ENCODE measurements around the gene TMED8. TPM values are rescaled to one million over a fixed set of nuclear protein-coding genes. Genes with fewer than 3 reads are reported as not detected.

The TMED8 gene
- total and polyA plus RNA-seq, 7 experiments from 2014 or later = 2.4 to 18.6 (median 6.0) TPM

DNA sequence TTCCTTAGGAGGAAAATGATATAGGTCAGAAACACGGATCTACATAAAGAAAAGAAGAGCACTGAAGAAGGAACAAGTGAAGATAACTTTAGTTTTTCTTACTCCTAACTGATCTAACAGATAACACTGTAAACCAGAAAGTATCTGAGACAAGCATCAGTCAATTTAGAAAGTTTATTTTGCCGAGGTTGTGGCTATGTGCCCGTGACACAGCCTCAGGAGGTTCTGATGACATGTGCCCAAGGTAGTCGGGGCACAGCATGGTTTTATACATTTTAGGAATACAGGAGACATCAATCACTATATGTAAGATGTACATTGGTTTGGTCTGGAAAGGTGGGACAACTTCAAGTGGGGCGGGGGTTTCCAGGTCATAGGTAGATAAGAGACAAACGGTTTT, 23.3 kb upstream of the TMED8 start:
- H3K9me3 Mint-ChIP-seq = peaks cover 0 to 5% (median 0%) of the 10 kb centered on the region in 11 donors
- ChIA-PET POLR2A (no interaction called here), CTCF (no interaction called here)
- Histone ChIP-seq H3K27me3 (ENCODE audit: control insufficient read depth in 2 of 2, insufficient read depth in 2 of 2, low read length in 2 of 2) (no peaks in the 10 kb centered on the region), H3K4me3 (ENCODE audit: low read length) (no peak overlapping the region), H3K36me3 (ENCODE audit: control insufficient read depth in 2 of 3, insufficient read depth in 3 of 3, low read length in 3 of 3) (no peaks in the 10 kb centered on the region), H3K9me3 (ENCODE audit: control insufficient read depth in 2 of 3, low read length in 3 of 3) (no peaks in the 10 kb centered on the region), H3K4me1 (ENCODE audit: control insufficient read depth in 2 of 2, insufficient read depth in 2 of 2, low read length in 2 of 2) (no peaks in the 10 kb centered on the region), H3K27ac (ENCODE audit: low read depth, low read length) (no peak overlapping the region)
- peaks cover 0 to 2% (median 0%) of the 10 kb centered on the region in 5 donors for H3K27me3 Mint-ChIP-seq
- intact Hi-C loops (cut with micrococcal nuclease) = no loop called here
- peaks cover 0 to 13% (median 0%) of the 10 kb centered on the region in 5 donors for H3K36me3 Mint-ChIP-seq
- peaks cover 0 to 1% (median 0%) of the 10 kb centered on the region in 7 donors for H3K4me1 Mint-ChIP-seq
- ATAC-seq (no peak), DNase-seq (no peak)
- no peak overlapping the region for H3K4me3 Mint-ChIP-seq
- H3K27ac Mint-ChIP-seq = no peak overlapping the region

DNA sequence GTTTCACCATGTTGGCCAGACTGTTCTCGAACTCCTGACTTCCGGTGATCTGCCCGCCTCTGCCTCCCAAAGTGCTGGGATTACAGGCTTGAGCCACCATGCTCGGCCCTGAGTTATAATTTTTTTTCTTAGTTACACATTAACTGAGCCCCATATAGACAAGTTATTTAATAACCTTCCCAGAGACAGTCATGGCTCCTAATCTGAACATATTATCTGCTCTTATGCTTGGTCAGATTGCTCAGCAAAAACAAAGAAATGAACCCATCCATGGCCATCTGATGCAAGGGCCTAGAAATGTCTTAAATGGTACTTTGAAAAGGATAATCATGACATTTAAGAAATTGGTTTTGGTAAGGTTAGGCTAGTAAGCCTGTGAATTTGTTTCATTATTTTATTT, 13.3 kb upstream of the TMED8 start:
- no peaks in the 10 kb centered on the region for H3K36me3 ChIP-seq (ENCODE audit: control insufficient read depth in 2 of 3, insufficient read depth in 3 of 3, low read length in 3 of 3)
- Mint-ChIP-seq H3K4me3 (no peak overlapping the region), H3K4me1 (no peaks in the 10 kb centered on the region), H3K27me3 (no peaks in the 10 kb centered on the region), H3K36me3 (no peaks in the 10 kb centered on the region), H3K27ac (no peak overlapping the region), H3K9me3 (no peaks in the 10 kb centered on the region)
- no peaks in the 10 kb centered on the region for H3K9me3 ChIP-seq (ENCODE audit: control insufficient read depth in 2 of 3, low read length in 3 of 3)
- H3K4me1 ChIP-seq (ENCODE audit: control insufficient read depth in 2 of 2, insufficient read depth in 2 of 2, low read length in 2 of 2) = no peaks in the 10 kb centered on the region
- H3K27me3 ChIP-seq (ENCODE audit: control insufficient read depth in 2 of 2, insufficient read depth in 2 of 2, low read length in 2 of 2) = no peaks in the 10 kb centered on the region
- H3K27ac ChIP-seq (ENCODE audit: low read depth, low read length) = no peak overlapping the region
- ATAC-seq = no peak
- H3K4me3 ChIP-seq (ENCODE audit: low read length) = no peak overlapping the region
- CTCF ChIA-PET = no interaction called here
- intact Hi-C loops (cut with micrococcal nuclease) = no loop called here
- no peak for DNase-seq
- POLR2A ChIA-PET = no interaction called here

DNA sequence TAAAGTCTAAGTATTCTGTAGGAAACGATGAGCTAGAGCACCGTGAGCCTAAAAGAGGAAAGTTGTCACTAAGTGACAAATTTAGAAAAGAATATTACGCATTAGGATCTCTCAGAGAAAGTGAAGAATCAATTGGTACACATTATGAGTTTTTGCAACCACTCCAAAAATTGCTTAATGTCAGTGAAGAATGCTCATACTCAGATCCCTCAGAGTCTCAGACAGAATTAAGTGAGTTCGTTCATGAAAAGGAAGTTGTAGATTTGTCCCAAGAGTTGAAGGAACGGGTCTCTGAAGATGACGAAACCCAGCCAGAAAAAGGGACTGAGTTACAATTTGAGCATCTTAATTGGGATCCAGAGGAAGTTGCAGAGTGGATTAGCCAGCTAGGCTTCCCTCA, 1.8 kb upstream of the TMED8 start:
- POLR2A ChIA-PET = no interaction called here
- H3K9me3 Mint-ChIP-seq = peaks cover 0 to 4% (median 0%) of the 10 kb centered on the region in 11 donors
- H3K4me3 ChIP-seq (ENCODE audit: low read length) = no peak overlapping the region

DNA sequence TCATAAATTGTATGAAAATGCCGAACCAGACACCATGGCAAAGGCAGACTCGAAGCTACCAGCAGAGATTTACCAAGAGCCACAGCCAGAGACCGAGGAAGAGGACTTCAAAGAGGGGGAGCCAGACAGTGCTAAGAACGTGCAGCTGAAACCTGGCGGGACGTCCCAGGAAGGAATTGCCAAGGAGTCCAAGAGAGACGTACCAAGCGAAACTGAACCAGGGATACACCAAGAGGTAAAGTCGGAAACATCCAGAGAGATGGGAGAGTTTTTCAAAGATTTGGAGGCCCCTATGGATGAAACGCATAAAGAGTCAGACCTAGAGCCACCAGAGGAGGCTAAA, 579 bp upstream of the TMED8 start:
- intact Hi-C loops (cut with micrococcal nuclease) = loop anchor here (1.0 to 5.0 kb wide), 15 partner anchors 56 to 1717 kb away; partner anchors contain the start of genes ADCK1 (in 2 of the 2), ALKBH1 (in 2 of the 2), ANGEL1 (in 2 of the 2) and CIPC (in 2 of the 2)
- Histone ChIP-seq H3K27ac (ENCODE audit: low read depth, low read length) (peak overlapping the region; percentile 87), H3K4me3 (ENCODE audit: low read length) (peak overlapping the region; percentile 99), H3K4me1 (ENCODE audit: control insufficient read depth in 2 of 2, insufficient read depth in 2 of 2, low read length in 2 of 2) (peaks cover 14 to 18% of the 10 kb centered on the region in 2 donors), H3K36me3 (ENCODE audit: control insufficient read depth in 2 of 3, insufficient read depth in 3 of 3, low read length in 3 of 3) (peaks cover 0 to 5% (median 0%) of the 10 kb centered on the region in 3 experiments), H3K9me3 (ENCODE audit: control insufficient read depth in 2 of 3, low read length in 3 of 3) (no peaks in the 10 kb centered on the region), H3K27me3 (ENCODE audit: control insufficient read depth in 2 of 2, insufficient read depth in 2 of 2, low read length in 2 of 2) (no peaks in the 10 kb centered on the region)
- no peak overlapping the region for H3K27ac Mint-ChIP-seq
- H3K4me3 Mint-ChIP-seq = no peak overlapping the region
- ChIA-PET POLR2A (interaction anchor here (0.7 to 2.0 kb wide), 8 partner anchors 41 to 383 kb away, joined by 3 to 9 read pairs (median 3); partner anchors contain the start of genes GSTZ1, POMT2 and VIPAS39), CTCF (interaction anchor here (1.4 to 1.9 kb wide), 3 partner anchors 55 to 62 kb away, joined by 3 to 5 read pairs (median 4); partner anchors contain the start of gene GSTZ1)
- H3K4me1 Mint-ChIP-seq = peaks cover 17 to 39% (median 36%) of the 10 kb centered on the region in 7 donors
- peaks cover 0 to 4% (median 0%) of the 10 kb centered on the region in 11 donors for H3K9me3 Mint-ChIP-seq
- ATAC-seq = peak; percentile 10
- peaks cover 0 to 25% (median 3%) of the 10 kb centered on the region in 5 donors for H3K36me3 Mint-ChIP-seq
- H3K27me3 Mint-ChIP-seq = peaks cover 0 to 10% (median 0%) of the 10 kb centered on the region in 5 donors
- DNase-seq = no peak

More for the DNA sequence above, 1.8 kb upstream of the TMED8 start:
- H3K27me3 Mint-ChIP-seq = peaks cover 0 to 10% (median 0%) of the 10 kb centered on the region in 5 donors
- Histone ChIP-seq H3K9me3 (ENCODE audit: control insufficient read depth in 2 of 3, low read length in 3 of 3) (no peaks in the 10 kb centered on the region), H3K4me1 (ENCODE audit: control insufficient read depth in 2 of 2, insufficient read depth in 2 of 2, low read length in 2 of 2) (peaks cover 14 to 18% of the 10 kb centered on the region in 2 donors), H3K27me3 (ENCODE audit: control insufficient read depth in 2 of 2, insufficient read depth in 2 of 2, low read length in 2 of 2) (no peaks in the 10 kb centered on the region), H3K27ac (ENCODE audit: low read depth, low read length) (no peak overlapping the region), H3K36me3 (ENCODE audit: control insufficient read depth in 2 of 3, insufficient read depth in 3 of 3, low read length in 3 of 3) (peaks cover 0 to 5% (median 0%) of the 10 kb centered on the region in 3 experiments)
- H3K4me3 Mint-ChIP-seq = no peak overlapping the region
- H3K36me3 Mint-ChIP-seq = peaks cover 0 to 15% (median 3%) of the 10 kb centered on the region in 5 donors
- peaks cover 14 to 27% (median 26%) of the 10 kb centered on the region in 7 donors for H3K4me1 Mint-ChIP-seq
- intact Hi-C loops (cut with micrococcal nuclease) = loop anchor here (5.0 kb wide), 3 partner anchors 424 to 1391 kb away; partner anchors contain the start of genes ADCK1 (in 1 of the 2), GPATCH2L (in 1 of the 2) and IFT43 (in 1 of the 2)
- no peak overlapping the region for H3K27ac Mint-ChIP-seq
- ATAC-seq = no peak
- CTCF ChIA-PET = no interaction called here
- no peak for DNase-seq

DNA sequence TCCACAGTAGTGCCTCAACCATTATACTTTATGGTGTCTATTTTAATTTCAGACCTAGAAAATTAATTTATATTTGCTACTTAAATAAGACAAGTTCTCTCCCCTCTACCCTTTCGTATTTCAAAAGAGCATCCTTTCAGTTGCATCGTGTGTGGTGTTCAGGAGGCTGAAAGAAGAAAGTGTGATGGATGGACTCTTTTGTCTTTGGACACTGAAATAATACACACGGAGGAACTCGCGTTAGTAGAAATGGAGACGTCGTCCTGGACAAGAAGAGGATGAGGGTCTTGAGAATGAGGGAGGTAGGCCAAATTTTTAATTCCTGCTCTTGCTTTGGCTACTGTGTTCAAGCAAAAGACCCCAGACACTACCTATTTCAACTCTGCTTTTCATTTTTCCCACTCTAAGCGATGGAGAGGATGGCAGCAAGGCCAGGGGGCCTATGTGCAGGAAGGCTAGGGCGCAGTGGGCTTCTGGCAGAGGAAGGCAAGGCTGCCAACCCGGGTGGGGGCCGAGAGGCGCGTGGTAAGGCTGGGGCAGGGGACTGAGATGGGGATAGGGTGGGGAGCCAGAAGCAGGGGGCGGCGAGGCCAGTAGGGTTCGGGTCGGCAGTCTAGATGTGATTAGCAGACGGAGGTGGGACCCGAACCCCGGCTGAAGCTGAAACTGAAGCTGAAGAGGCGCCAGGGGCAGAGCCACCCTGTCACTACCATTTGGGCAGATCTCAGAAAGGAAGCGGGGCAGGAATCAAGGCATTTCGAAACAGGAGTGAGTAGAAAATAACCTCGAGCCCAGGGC, 722 bp downstream of the TMED8 start:
- Mint-ChIP-seq H3K4me3 (peak overlapping the region in 7 of 10 donors; percentile 88 to 97 (median 93)), H3K27me3 (peaks cover 0 to 9% (median 0%) of the 10 kb centered on the region in 5 donors), H3K27ac (peak overlapping the region; percentile 52 to 93 (median 77)), H3K36me3 (peaks cover 0 to 26% (median 3%) of the 10 kb centered on the region in 5 donors), H3K4me1 (peaks cover 20 to 47% (median 39%) of the 10 kb centered on the region in 7 donors), H3K9me3 (peaks cover 0 to 4% (median 0%) of the 10 kb centered on the region in 11 donors)
- Histone ChIP-seq H3K36me3 (ENCODE audit: control insufficient read depth in 2 of 3, insufficient read depth in 3 of 3, low read length in 3 of 3) (peaks cover 0 to 5% (median 0%) of the 10 kb centered on the region in 3 experiments), H3K4me3 (ENCODE audit: low read length) (peak overlapping the region; percentile 99), H3K27me3 (ENCODE audit: control insufficient read depth in 2 of 2, insufficient read depth in 2 of 2, low read length in 2 of 2) (no peaks in the 10 kb centered on the region), H3K9me3 (ENCODE audit: control insufficient read depth in 2 of 3, low read length in 3 of 3) (no peaks in the 10 kb centered on the region), H3K27ac (ENCODE audit: low read depth, low read length) (peak overlapping the region; percentile 87), H3K4me1 (ENCODE audit: control insufficient read depth in 2 of 2, insufficient read depth in 2 of 2, low read length in 2 of 2) (peaks cover 14 to 18% of the 10 kb centered on the region in 2 donors)
- peak; percentile 20 for ATAC-seq
- POLR2A ChIA-PET = interaction anchor here (1.0 to 2.0 kb wide), 4 partner anchors 40 to 83 kb away, joined by 3 to 9 read pairs (median 4); partner anchors contain the start of genes GSTZ1, POMT2 and VIPAS39
- CTCF ChIA-PET = interaction anchor here (1.4 to 1.9 kb wide), 3 partner anchors 54 to 60 kb away, joined by 3 to 5 read pairs (median 4); partner anchors contain the start of gene GSTZ1
- DNase-seq = peak in 1 of 9 donors; percentile 19
- intact Hi-C loops (cut with micrococcal nuclease) = loop anchor here (2.0 to 5.0 kb wide), 6 partner anchors 241 to 1715 kb away; partner anchors contain the start of genes ADCK1 (in 1 of the 2), ANGEL1 (in 1 of the 2), ERG28 (in 1 of the 2) and GPATCH2L (in 1 of the 2)

DNA sequence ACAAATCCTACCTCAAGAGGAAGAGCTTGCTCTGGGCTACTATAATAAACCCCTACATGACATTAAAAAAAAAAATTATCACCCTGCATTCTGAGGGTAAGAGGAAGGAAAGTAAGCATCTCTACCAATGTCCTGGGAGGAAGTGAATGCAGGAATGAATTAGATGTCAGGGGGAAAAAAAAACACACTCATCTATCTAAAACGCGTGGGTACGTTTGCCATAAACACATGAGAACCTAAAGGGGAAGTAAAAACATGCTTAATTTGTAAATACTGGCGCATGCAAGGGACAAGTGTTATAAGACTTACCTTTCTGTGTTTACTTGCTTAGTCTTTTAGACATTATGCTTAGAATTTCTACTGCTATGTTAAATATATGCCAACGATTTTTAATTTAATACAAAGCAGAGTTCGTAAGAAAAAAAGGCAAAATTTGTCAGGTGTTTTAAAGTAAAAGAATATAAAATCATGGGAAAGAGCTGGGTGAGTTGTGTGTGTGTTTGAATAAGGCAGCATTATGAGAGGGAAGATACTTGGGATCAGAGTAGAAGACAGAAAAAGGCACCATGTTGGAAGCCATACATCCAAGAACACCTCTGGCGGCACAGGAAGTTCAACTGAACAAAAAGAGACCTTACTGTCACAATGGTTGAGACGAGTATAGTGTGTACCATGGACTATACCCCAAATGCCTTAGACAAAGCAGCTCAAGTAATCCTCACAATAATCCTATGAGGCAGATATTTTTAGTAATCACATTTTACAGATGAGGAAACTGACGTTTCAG, 1.5 kb downstream of the TMED8 start:
- Histone ChIP-seq H3K36me3 (ENCODE audit: control insufficient read depth in 2 of 3, insufficient read depth in 3 of 3, low read length in 3 of 3) (peaks cover 0 to 5% (median 0%) of the 10 kb centered on the region in 3 experiments), H3K4me3 (ENCODE audit: low read length) (peak overlapping the region; percentile 99), H3K27me3 (ENCODE audit: control insufficient read depth in 2 of 2, insufficient read depth in 2 of 2, low read length in 2 of 2) (no peaks in the 10 kb centered on the region), H3K27ac (ENCODE audit: low read depth, low read length) (no peak overlapping the region), H3K4me1 (ENCODE audit: control insufficient read depth in 2 of 2, insufficient read depth in 2 of 2, low read length in 2 of 2) (peaks cover 14 to 18% of the 10 kb centered on the region in 2 donors), H3K9me3 (ENCODE audit: control insufficient read depth in 2 of 3, low read length in 3 of 3) (no peaks in the 10 kb centered on the region)
- peaks cover 0 to 4% (median 0%) of the 10 kb centered on the region in 5 donors for H3K27me3 Mint-ChIP-seq
- peaks cover 0 to 26% (median 3%) of the 10 kb centered on the region in 5 donors for H3K36me3 Mint-ChIP-seq
- peaks cover 0 to 4% (median 0%) of the 10 kb centered on the region in 11 donors for H3K9me3 Mint-ChIP-seq
- POLR2A ChIA-PET = no interaction called here
- ATAC-seq (no peak), DNase-seq (no peak)
- H3K4me1 Mint-ChIP-seq = peaks cover 20 to 47% (median 39%) of the 10 kb centered on the region in 7 donors
- H3K27ac Mint-ChIP-seq = peak overlapping the region; percentile 44 to 93 (median 77)
- intact Hi-C loops (cut with micrococcal nuclease) = loop anchor here (5.0 kb wide), 3 partner anchors 427 to 1388 kb away; partner anchors contain the start of genes ADCK1 (in 1 of the 2), GPATCH2L (in 1 of the 2) and IFT43 (in 1 of the 2)
- peak overlapping the region in 7 of 10 donors; percentile 88 to 97 (median 93) for H3K4me3 Mint-ChIP-seq
- CTCF ChIA-PET = no interaction called here
